Right lobe of liver (tissue), 6 donors: ENCODE data around the gene MEGF8. TPM values are rescaled to one million over a fixed set of nuclear protein-coding genes. Genes with fewer than 3 reads are reported as not detected.
"Not testable (repeated sequence)": the region's sequence is repeated elsewhere in the genome, so short reads cannot be mapped to it uniquely, and the experiment has no call there.

Experiments used
- ATAC-seq, 4 donors: fragments of 200-7000 bp; cut with Tn5 transposase; one replicate each; pipeline ENCODE4 v1.9.1; 2020; ENCODE audit warnings: mild to moderate bottlenecking in 4 of 4, moderate library complexity in 4 of 4
- DNase-seq, 3 donors: peaks; one replicate each; pipeline ENCODE4 v3.0.0-alpha.2; 2020
- H3K27ac ChIP-seq, 3 donors: fragments of 200-600 bp; one replicate each; pipeline ENCODE4 v1.8.0; 2022
- H3K27me3 ChIP-seq, 2 donors: fragments of 200-600 bp; one replicate each; pipeline ENCODE4 v1.8.0; 2022
- H3K36me3 ChIP-seq, 4 donors: fragments of 200-600 bp; sonication (generic) in 1 of 4; one replicate each; pipeline versions ENCODE4 v1.5.1 to v1.8.0; 2017 to 2022; ENCODE audit warnings: control low read depth in 1 of 4
- H3K4me1 ChIP-seq, 4 donors: fragments of 200-600 bp; sonication (generic) in 1 of 4; one replicate each; pipeline versions ENCODE4 v1.5.1 to v1.8.0; 2017 to 2022; ENCODE audit warnings: control low read depth in 1 of 4
- H3K4me3 ChIP-seq, 3 donors: fragments of 200-600 bp; one replicate each; pipeline ENCODE4 v1.8.0; 2022
- H3K9me3 ChIP-seq, 4 donors: fragments of 200-600 bp; sonication (generic) in 1 of 4; one replicate each; pipeline versions ENCODE4 v1.5.1 to v1.8.0; 2017 to 2022; ENCODE audit warnings: control low read depth in 1 of 4
- POLR2A ChIP-seq: fragments of 450-650 bp; IDR thresholded peaks from one replicate; pipeline ENCODE4 v1.6.1; 2017; ENCODE audit warnings: antibody characterized with exemption, mild to moderate bottlenecking
- WGBS: methylation state at CpG from one replicate; pipeline ENCODE4 v1.1.6; 2018; ENCODE audit warnings: low coverage, low lambda C conversion rate; ENCODE audit not compliant: insufficient coverage; ENCODE audit errors: missing lambda C conversion rate; 5-methylcytosine and 5-hydroxymethylcytosine counted together
- intact Hi-C, 2 donors: fragments of 100-400 bp; cut with DNase I; formaldehyde crosslinking; loops; one replicate each; pipeline versions ENCODE4 v1.11.2 to v1.14.1; 2022
- total RNA-seq, 6 experiments: library from RNA; depleted of rRNA in 2 of 6; stranded (reverse); fragments of >200 nt in 2 of 6; fragmentation: NEBNext Ultra II Directional in 3 of 6; extraction: Animal tissue kit (Norgen Biotek cat#: 25700) in 3 of 6; gene quantifications; one replicate each; pipeline versions ENCODE4 v1.1.0 to v1.2.4, GENCODE V29; 2016 to 2023
- TF ChIP-seq, protein P1 (sequence below), 4 donors: fragments of 200-600 bp in 3 of 4; fragments of 450-650 bp in 1 of 4; IDR thresholded peaks; one replicate each; pipeline versions ENCODE4 v1.5.1 to v1.8.0; 2016 to 2022; ENCODE audit warnings: antibody characterized with exemption in 4 of 4, mild to moderate bottlenecking in 2 of 4
- donor health status: DM: no; HTN: yes; CAD: no.
- donor health status: DM: no; HTN: no; CAD: no.
- donor health status: DM: no; HTN: no; CAD: no.
- donor health status: DM: no; HTN: yes; CAD: no.
- donor health status: DM: no; HTN: yes; CAD: no.

Gene MEGF8
- total RNA-seq, 6 experiments from 2014 or later, result 5.5 to 11.0 (median 8.7) TPM

GRCh38 chr19:42327381-42327780 lies 1.9 kb downstream of the MEGF8 start:
- DNase-seq (no peak), ATAC-seq (no peak)
- Histone ChIP-seq H3K9me3 (no peaks in the 10 kb centered on the region), H3K27ac (no peak overlapping the region), H3K4me1 (peaks cover 0 to 11% (median 0%) of the 10 kb centered on the region in 4 donors), H3K36me3 (no peaks in the 10 kb centered on the region), H3K27me3 (no peaks in the 10 kb centered on the region), H3K4me3 (no peak overlapping the region)
- TF ChIP-seq POLR2A, result no peak
- TF ChIP-seq, protein P1, sequence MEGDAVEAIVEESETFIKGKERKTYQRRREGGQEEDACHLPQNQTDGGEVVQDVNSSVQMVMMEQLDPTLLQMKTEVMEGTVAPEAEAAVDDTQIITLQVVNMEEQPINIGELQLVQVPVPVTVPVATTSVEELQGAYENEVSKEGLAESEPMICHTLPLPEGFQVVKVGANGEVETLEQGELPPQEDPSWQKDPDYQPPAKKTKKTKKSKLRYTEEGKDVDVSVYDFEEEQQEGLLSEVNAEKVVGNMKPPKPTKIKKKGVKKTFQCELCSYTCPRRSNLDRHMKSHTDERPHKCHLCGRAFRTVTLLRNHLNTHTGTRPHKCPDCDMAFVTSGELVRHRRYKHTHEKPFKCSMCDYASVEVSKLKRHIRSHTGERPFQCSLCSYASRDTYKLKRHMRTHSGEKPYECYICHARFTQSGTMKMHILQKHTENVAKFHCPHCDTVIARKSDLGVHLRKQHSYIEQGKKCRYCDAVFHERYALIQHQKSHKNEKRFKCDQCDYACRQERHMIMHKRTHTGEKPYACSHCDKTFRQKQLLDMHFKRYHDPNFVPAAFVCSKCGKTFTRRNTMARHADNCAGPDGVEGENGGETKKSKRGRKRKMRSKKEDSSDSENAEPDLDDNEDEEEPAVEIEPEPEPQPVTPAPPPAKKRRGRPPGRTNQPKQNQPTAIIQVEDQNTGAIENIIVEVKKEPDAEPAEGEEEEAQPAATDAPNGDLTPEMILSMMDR (IDR thresholded peaks at IDR 0.05), result no peak
- 82% methylated on average over 5 of the region's 5 CpGs for WGBS
- intact Hi-C loops, result loop anchor here in 1 of 2 donors (10.0 kb wide), 1 partner anchor 193 kb away; the partner anchor contains the start of gene POU2F2

- Histone ChIP-seq H3K27me3 (no peaks in the 10 kb centered on the region), H3K4me1 (peaks cover 0 to 11% (median 0%) of the 10 kb centered on the region in 4 donors), H3K4me3 (no peak overlapping the region), H3K27ac (no peak overlapping the region), H3K9me3 (no peaks in the 10 kb centered on the region), H3K36me3 (no peaks in the 10 kb centered on the region)
- TF ChIP-seq POLR2A, result no peak
- TF ChIP-seq, protein P1 (IDR thresholded peaks at IDR 0.05), result no peak
- no peak for DNase-seq
- intact Hi-C loops, result loop anchor here in 1 of 2 donors (10.0 kb wide), 1 partner anchor 193 kb away; the partner anchor contains the start of gene POU2F2
- ATAC-seq, result no peak
- WGBS, result 50% methylated on average over 1 of the region's 1 CpG
Measured at GRCh38 chr19:42328106-42328505, 2.7 kb downstream of the MEGF8 start.

DNA sequence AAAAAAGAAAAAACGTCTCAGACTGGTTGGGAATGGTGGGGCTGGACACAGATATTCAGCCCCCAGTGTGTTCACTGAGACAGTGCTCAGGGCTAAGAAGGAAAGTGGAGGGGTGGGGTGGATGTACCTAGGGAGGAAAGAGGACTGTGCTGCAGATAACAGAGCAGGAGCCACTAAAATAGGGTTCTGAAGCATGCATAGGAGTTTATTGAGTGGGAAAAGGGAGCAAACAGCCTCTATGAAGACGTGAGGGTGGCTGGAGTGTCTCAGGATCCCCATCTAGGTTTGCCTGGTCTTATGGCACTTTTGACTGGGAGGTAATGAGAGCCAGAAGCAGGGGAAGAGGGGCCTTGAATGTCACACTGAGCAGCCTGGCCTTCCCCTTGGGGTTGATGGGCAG lies 3.4 kb downstream of the MEGF8 start:
- intact Hi-C loops, result loop anchor here in 1 of 2 donors (10.0 kb wide), 1 partner anchor 194 kb away; the partner anchor contains the start of gene POU2F2
- DNase-seq (no peak), ATAC-seq (no peak)
- Histone ChIP-seq H3K27ac (no peak overlapping the region), H3K4me3 (no peak overlapping the region), H3K9me3 (no peaks in the 10 kb centered on the region), H3K36me3 (no peaks in the 10 kb centered on the region), H3K4me1 (peaks cover 0 to 11% (median 0%) of the 10 kb centered on the region in 4 donors), H3K27me3 (no peaks in the 10 kb centered on the region)
- 80% methylated on average over 2 of the region's 2 CpGs for WGBS
- TF ChIP-seq, protein P1 (IDR thresholded peaks at IDR 0.05), result no peak
- TF ChIP-seq POLR2A, result no peak

DNA sequence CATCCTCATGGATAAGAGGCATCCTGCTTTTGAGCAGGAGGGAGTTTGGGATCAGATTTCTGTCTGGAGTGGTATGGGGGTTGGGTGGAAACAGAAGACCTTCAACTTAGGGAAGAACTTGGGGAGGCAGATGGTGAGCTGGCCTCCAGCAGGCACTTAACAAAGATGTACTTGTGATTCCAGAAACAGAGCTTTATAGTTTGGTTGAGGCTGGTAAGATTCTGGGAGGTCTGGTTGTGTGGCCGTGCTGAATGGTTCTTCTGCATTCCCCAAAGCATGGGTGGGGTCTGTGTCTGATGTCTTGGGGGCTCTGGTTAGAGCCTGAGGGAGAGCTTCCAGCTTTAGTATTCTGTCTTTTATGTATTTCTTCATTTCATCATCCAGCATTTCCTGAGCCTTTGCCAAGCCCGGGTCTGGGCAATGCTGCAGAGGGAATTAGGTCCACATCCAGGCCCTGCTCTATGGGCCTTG lies 4.8 kb downstream of the MEGF8 start:
- TF ChIP-seq, protein P1 (IDR thresholded peaks at IDR 0.05), result no peak
- no peak for TF ChIP-seq POLR2A
- DNase-seq (no peak), ATAC-seq (no peak)
- Histone ChIP-seq H3K36me3 (no peaks in the 10 kb centered on the region), H3K9me3 (no peaks in the 10 kb centered on the region), H3K27me3 (no peaks in the 10 kb centered on the region), H3K27ac (no peak overlapping the region), H3K4me1 (peaks cover 0 to 6% (median 0%) of the 10 kb centered on the region in 4 donors), H3K4me3 (no peak overlapping the region)
- WGBS, result 60% methylated on average over 2 of the region's 2 CpGs
- intact Hi-C loops, result no loop called here

GRCh38 chr19:42331333-42331732 lies 5.9 kb downstream of the MEGF8 start:
- DNase-seq, H3K9me3 ChIP-seq, intact Hi-C loops, H3K27me3 ChIP-seq, H3K27ac ChIP-seq, H3K4me3 ChIP-seq, ATAC-seq, H3K4me1 ChIP-seq, H3K36me3 ChIP-seq: not testable (repeated sequence)
- WGBS, result no CpG with 5 or more reads among the region's 3 CpGs
